ENCODE measurements around the gene RNF10.

DNA sequence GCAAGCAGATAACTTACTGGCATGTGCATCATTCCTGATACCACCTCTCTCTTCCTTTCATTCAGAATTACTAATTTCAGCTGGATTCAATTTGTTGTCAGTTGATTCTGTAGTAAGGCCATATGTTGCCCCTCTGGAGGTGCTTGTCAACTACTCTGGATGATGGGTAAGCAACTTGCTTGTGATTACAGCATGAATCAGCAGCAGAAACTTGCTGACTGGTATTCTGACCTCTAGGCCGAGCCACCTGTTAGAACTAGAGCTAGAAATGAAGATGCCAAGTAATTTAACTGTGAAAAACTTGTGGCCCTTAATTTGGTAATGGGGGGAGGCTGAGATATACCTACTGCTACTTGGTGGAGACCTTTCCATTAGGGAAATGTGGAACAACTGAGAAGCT is 5.1 kb downstream of the RNF10 start:
- no peak for TF ChIP-seq EP300 (IDR thresholded peaks at IDR 0.05; ENCODE audit: borderline replicate concordance in 1 of 2, low read depth in 1 of 2, low read length in 1 of 2)
- no peak for TF ChIP-seq REST (IDR thresholded peaks at IDR 0.05; ENCODE audit: low read depth, low read length)
- TF ChIP-seq, protein P1, sequence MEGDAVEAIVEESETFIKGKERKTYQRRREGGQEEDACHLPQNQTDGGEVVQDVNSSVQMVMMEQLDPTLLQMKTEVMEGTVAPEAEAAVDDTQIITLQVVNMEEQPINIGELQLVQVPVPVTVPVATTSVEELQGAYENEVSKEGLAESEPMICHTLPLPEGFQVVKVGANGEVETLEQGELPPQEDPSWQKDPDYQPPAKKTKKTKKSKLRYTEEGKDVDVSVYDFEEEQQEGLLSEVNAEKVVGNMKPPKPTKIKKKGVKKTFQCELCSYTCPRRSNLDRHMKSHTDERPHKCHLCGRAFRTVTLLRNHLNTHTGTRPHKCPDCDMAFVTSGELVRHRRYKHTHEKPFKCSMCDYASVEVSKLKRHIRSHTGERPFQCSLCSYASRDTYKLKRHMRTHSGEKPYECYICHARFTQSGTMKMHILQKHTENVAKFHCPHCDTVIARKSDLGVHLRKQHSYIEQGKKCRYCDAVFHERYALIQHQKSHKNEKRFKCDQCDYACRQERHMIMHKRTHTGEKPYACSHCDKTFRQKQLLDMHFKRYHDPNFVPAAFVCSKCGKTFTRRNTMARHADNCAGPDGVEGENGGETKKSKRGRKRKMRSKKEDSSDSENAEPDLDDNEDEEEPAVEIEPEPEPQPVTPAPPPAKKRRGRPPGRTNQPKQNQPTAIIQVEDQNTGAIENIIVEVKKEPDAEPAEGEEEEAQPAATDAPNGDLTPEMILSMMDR (IDR thresholded peaks at IDR 0.05): no peak
- TF ChIP-seq TCF12 (IDR thresholded peaks at IDR 0.05): peak; percentile 69
- no peak for TF ChIP-seq YY1 (IDR thresholded peaks at IDR 0.05; ENCODE audit: low read depth)
- TF ChIP-seq FOXM1 (IDR thresholded peaks at IDR 0.05; ENCODE audit: low read depth): no peak
- no peak for TF ChIP-seq POLR2AphosphoS5 (IDR thresholded peaks at IDR 0.05; ENCODE audit: low read depth, low read length)
- TF ChIP-seq RFX5 (IDR thresholded peaks at IDR 0.05; ENCODE audit: low read length): no peak
- no peak for TF ChIP-seq TEAD4 (IDR thresholded peaks at IDR 0.05; ENCODE audit: borderline replicate concordance, insufficient read depth)

Data from SK-N-SH (cell line).